ENCODE results near the gene TEAD4.

TEAD4 gene

DNA sequence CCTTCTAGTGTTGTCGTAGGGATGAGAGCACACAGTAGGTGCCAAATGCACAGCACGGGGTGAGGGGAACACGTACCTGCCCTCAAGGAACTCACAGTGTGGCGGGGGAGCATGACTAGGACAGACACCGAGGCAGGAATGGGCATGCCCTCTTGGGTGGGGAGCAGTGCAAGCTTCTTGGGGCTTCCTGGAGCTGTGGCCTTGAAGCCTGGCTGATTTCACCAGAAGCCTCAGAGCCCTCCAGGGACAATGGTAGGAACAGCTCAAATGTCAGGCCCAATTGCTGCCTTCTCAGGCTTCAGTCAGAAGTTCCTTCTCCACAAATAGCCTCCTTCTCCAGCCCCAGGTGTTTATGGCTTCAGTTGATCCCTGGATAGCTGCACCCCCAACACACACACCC, 43.4 kb downstream of the TEAD4 start:
- DNase-seq (ENCODE audit: low read depth), result no peak

DNA sequence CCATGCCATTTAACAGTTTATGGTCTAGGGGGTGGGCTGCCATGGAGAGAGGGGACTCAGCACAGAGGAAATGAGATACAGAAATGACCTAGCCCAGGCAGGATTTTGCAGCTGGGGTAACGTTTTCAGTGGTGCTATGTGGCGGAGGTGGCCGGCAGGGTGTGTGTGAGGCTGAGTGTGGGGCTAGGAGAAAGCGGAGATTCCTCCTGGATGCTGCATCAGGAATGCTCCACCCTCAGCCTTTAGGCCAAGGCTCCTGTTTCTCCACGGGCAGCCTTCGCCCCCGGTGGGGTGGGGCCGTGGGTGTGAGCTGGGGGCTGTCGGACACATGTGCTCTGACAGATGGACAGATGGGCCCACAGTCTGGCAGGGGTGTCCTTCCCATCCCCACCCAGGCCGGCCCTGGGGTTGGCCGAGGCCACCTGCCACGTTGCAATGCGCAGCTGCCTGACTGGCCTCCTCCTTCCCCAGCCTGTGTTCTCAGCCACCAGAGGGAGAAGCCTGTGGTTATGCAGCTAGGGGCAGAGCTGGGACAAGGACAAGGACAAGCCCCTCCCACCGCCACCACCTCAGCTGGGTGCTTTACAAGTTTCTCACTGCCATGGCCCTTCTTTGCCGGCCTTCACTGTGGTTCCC, 44.3 kb downstream of the TEAD4 start:
- no peak for DNase-seq (ENCODE audit: low read depth)

DNA sequence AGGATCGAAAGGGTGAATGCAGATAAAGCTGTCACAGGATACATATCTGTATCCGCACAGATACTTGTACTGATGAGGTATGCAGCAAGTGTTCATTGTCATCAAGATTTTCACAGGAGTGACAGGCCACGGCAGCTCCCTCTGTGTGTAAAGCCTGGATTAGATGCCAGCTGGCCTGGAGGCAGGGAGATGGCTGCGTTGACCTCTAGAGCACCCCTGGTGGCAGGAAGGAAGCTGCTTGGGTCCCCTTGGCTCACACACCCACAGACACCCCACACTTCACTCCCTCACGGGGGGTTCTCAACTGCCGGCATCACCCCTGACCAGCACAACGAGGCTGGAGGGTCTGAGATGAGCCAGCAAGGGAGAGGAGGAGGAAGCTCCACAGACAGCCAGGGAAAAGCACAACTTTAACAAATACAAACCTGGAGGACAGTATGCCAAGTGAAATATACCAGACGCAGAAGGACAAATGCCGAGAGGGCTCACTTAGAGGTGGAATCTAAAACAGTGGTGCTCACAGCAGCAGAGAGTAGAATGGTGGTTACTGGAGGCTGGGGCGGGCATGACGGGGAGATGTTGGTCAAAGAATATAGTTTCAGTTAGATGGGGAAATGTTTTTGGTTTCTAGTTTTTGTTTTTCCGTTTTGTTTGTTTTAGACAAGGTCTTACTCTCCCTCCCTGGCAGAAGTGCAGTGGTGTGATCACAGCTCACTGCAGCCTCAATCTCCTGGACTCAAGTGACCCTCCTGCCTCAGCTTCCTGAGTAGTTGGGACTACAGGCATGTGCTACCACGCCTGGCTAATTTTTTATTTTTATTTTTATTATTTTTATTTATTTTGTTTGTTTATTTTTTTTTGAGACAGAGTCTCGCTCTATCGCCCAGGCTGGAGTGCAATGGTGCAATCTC, 45.7 kb downstream of the TEAD4 start:
- peak; percentile 30 for DNase-seq (ENCODE audit: low read depth)

- peak; percentile 79 for DNase-seq (ENCODE audit: low read depth)
These were observed 46.5 kb downstream of the TEAD4 start for GRCh38 chr12:3005736-3006135.

GRCh38 chr12:3009780-3010179, 50.6 kb downstream of the TEAD4 start:
- no peak for DNase-seq (ENCODE audit: low read depth)

GRCh38 chr12:3010214-3010930, 51.2 kb downstream of the TEAD4 start:
- DNase-seq (ENCODE audit: low read depth), result no peak

GRCh38 chr12:3012786-3013185, 53.6 kb downstream of the TEAD4 start:
- DNase-seq (ENCODE audit: low read depth), result no peak

GRCh38 chr12:3014641-3015040, 55.4 kb downstream of the TEAD4 start:
- no peak for DNase-seq (ENCODE audit: low read depth)

DNA sequence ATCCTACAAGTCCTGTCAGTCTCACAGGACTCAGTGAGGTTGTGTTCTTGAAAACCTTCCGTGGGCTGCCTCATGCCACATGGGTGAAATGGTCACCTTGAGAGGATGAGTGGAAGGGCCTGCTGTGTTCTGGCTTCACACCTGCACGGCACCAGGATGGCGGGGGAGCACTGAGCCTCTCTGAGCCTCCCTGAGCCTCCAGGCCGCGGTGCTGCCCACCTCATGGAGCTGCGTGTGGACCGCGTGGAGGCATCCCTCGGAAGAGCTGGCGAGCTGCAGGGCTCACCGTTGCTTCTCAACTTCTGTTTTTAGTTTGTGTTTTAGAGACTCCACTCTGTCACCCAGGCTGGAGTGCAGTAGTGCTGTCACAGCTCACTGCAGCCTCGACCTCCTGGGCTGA, 56.2 kb downstream of the TEAD4 start:
- DNase-seq (ENCODE audit: low read depth), result no peak

DNA sequence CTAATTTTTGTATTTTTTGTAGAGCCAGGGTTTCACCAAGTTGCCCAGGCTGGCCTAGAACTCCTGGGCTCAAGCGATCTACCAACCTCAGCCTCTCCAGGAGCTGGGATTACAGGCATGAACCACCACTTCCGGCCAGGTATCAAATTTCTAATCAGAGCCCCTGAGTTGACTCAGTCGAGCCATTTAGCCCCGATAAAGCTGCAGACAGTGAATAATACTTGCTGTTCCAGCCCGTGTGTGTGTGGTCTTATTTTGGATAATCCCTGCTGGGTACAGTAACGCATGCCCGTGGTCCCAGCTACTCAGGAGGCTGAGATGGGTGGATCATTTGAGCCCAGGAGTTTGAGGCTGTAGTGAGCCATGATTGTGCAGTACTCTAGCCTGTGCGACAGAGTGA, 57.0 kb downstream of the TEAD4 start:
- no peak for DNase-seq (ENCODE audit: low read depth)

DNA sequence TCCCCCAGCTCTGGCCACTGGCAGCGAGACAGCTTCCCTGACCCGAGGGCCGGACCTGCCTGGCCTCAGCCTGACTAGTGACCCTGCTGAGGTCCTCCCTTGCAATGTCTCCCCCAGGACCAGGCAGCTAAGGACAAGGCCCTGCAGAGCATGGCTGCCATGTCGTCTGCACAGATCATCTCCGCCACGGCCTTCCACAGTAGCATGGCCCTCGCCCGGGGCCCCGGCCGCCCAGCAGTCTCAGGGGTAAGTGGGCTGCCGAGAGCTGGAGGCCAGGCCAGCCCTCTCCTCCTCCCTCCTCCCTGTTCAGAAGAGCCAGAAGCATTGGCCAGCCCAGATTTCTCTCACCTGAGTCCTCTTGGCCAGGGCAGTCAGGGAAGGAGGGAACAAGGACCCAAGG, 58.1 kb downstream of the TEAD4 start:
- no peak for DNase-seq (ENCODE audit: low read depth)

DNA sequence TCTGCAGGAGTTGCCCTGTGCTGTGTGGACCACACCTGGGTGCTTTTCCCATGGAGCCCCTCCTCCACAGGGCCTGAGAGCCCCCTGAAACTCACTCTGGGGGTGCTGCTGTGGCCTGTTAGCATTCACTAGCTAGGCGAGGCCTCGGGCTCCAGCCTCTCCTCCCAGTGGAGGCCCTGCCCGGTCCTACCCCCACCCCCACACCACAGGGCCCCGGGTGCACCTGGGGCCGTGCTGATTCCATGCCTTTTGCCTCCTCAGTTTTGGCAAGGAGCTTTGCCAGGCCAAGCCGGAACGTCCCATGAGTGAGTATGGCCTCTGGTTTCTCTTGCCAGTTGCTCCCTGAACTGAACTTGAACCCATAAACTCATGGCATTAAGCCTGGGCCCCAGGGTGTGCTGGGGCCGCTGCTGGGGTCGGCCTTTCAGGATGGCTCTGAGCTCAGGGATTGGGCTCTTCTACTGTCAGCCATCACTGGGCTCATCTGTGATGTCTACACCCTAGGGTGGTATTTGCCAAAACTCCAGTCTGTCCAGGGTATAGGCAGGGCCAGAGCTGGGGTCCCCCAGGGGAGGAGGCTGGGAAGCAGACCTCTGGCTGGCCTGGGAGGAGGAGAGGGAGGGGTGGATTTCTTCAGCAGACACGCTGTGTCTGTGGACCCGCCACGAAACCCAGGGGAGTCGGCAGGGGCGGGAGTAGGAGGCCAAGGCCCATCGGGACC, 59.2 kb downstream of the TEAD4 start:
- no peak for DNase-seq (ENCODE audit: low read depth)

DNA sequence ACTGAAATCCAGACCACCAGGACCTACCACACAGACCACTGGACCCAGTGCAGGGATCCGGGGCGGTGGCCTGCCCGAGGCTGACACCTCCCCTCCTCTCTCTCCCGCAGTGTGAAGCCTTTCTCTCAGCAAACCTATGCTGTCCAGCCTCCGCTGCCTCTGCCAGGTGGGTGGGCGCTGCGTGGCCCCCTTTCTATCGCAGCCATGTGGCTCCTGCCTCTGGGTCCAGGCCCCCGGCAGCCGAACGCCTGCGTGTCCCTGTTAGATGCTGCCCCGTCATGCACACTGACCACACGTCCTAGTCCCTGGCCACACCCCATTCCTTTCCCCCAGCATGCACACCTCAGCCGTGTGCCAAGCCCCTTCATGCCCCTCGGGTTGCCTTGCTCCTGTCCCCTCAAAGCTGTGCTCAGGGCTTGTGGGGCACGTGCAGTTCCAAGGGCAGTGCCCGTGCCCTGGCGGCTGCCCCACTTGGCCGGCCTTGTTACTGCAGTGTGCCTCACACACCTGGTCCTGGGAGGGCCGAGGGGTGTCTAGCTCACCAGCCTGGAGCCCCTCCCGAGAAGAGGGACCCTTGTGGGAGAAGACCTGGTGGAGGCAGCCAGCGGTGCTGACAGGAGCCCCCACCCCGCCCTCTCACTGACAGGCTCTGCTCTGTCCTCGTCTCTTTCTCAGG, 59.9 kb downstream of the TEAD4 start:
- DNase-seq (ENCODE audit: low read depth), result no peak

GRCh38 chr12:3020399-3020798, 61.2 kb downstream of the TEAD4 start:
- no peak for DNase-seq (ENCODE audit: low read depth)

GRCh38 chr12:3020850-3021435, 61.7 kb downstream of the TEAD4 start:
- no peak for DNase-seq (ENCODE audit: low read depth)

DNA sequence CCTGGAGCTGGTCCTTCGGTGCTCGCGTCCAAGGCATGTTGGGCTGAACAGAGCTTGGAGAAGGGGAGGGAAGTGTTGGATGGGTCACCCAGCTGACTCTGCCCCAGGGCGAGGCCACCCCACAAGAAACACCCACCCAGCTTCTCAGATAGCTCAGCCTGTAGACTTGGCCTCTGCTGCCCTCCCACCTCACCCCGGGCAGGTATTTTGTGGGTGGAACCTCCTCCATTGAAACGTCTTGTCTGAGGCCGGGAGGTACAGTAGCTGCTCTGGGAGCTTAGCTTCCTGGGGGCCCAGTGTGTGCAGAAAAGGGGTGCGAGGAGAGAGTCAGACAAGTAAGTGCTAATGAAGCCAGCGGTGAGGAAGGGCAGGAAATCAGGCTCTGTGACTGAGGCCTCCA, 63.2 kb downstream of the TEAD4 start:
- DNase-seq (ENCODE audit: low read depth), result no peak

- DNase-seq (ENCODE audit: low read depth), result no peak
These were observed 63.8 kb downstream of the TEAD4 start for GRCh38 chr12:3022961-3023360.

DNA sequence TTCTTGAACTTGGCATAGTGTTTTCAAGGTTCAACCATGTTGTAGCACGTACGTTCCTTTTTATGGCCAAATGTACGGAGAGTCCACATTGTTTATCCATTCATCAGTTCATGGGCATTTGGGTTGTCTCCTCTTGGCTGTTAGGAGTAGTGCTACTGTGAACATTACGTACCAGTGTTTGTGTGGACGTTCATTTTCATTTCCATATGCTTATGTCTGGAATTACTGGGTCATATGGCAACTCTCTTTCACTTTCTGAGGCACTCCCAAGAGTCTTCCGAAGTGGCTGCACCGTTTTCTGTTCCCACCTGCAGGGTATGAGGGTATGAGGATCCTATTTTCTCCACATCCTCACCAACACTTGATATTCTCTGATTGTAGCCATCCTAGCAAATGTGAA, 68.9 kb downstream of the TEAD4 start:
- DNase-seq (ENCODE audit: low read depth), result no peak

GRCh38 chr12:3030821-3031429, 71.7 kb downstream of the TEAD4 start:
- DNase-seq (ENCODE audit: low read depth), result no peak

- DNase-seq (ENCODE audit: low read depth), result no peak
These were observed 73.0 kb downstream of the TEAD4 start for GRCh38 chr12:3032161-3032560.

All from ELR (cell line).